Loucy (cell line): ENCODE measurements around the gene HLA-DOA.
A peak's percentile ranks its signal among the peaks of the same experiment; 100 is the strongest.

Source experiments
- H2AFZ ChIP-seq: fragments of 200-600 bp; sonication (generic); 2 replicates; pipeline ENCODE4 v1.6.0; 2016; ENCODE audit warnings: antibody characterized with exemption, mild to moderate bottlenecking, low read length, moderate library complexity
- H3F3A ChIP-seq: fragments of 200-600 bp; 2 replicates; pipeline ENCODE4 v1.6.0; 2016; ENCODE audit warnings: antibody characterized with exemption, low read depth, mild to moderate bottlenecking
- H3K27me3 ChIP-seq: fragments of 200-600 bp; sonication (generic); 2 replicates; pipeline ENCODE4 v1.6.1; 2014; ENCODE audit warnings: low read length, mild to moderate bottlenecking; ENCODE audit not compliant: insufficient read depth, poor library complexity, severe bottlenecking
- H3K36me3 ChIP-seq: fragments of 200-600 bp; sonication (generic); 2 replicates; pipeline ENCODE4 v1.6.1; 2016; ENCODE audit warnings: low read length; ENCODE audit not compliant: insufficient read depth
- H3K4me1 ChIP-seq: fragments of 200-600 bp; sonication (generic); 2 replicates; pipeline ENCODE4 v1.5.1; 2014; ENCODE audit warnings: low read length, mild to moderate bottlenecking; ENCODE audit not compliant: insufficient read depth, poor library complexity, severe bottlenecking
- H3K4me2 ChIP-seq: fragments of 200-600 bp; sonication (generic); 2 replicates; pipeline ENCODE4 v1.6.0; 2014; ENCODE audit warnings: antibody characterized with exemption, low read length, low read depth, mild to moderate bottlenecking; ENCODE audit not compliant: poor library complexity, severe bottlenecking
- H3K4me3 ChIP-seq: fragments of 200-600 bp; sonication (generic); 2 replicates; pipeline ENCODE4 v1.5.1; 2014; ENCODE audit warnings: low read length, mild to moderate bottlenecking, mixed read lengths; ENCODE audit not compliant: poor library complexity, severe bottlenecking
- H3K79me2 ChIP-seq: fragments of 200-600 bp; sonication (generic); 2 replicates; pipeline ENCODE4 v1.6.1; 2014; ENCODE audit warnings: low read length; ENCODE audit not compliant: insufficient read depth
- H3K9ac ChIP-seq: fragments of 200-600 bp; sonication (generic); 2 replicates; pipeline ENCODE4 v1.6.0; 2014; ENCODE audit warnings: mild to moderate bottlenecking, low read depth, low read length, moderate library complexity; ENCODE audit not compliant: poor library complexity, severe bottlenecking
- H3K9me2 ChIP-seq: fragments of 200-600 bp; sonication (generic); replicated peaks from 2 replicates; pipeline ENCODE4 v1.6.1; 2016; ENCODE audit warnings: low read depth, low read length, mixed read lengths
- H3K9me3 ChIP-seq: fragments of 200-600 bp; sonication (generic); 2 replicates; pipeline ENCODE4 v1.6.1; 2014; ENCODE audit warnings: mild to moderate bottlenecking, antibody characterized with exemption, low read length, low read depth; ENCODE audit not compliant: insufficient read depth
- H4K20me1 ChIP-seq: fragments of 200-600 bp; sonication (generic); 2 replicates; pipeline ENCODE4 v1.6.0; 2014; ENCODE audit warnings: antibody characterized with exemption, low read length, mild to moderate bottlenecking; ENCODE audit not compliant: insufficient read depth, poor library complexity, severe bottlenecking
- EZH2phosphoT487 ChIP-seq: fragments of 200-600 bp; IDR thresholded peaks from 2 replicates; pipeline ENCODE4 v1.6.1; 2018; ENCODE audit warnings: antibody characterized with exemption, mild to moderate bottlenecking, moderate library complexity, borderline replicate concordance
- TF ChIP-seq, protein P1 (sequence below): fragments of 200-600 bp; sonication (generic); conservative IDR thresholded peaks from 2 replicates; pipeline ENCODE4 v1.5.1; 2014; ENCODE audit warnings: mild to moderate bottlenecking, antibody characterized with exemption, low read length

HLA-DOA gene

GRCh38 chr6:33052627-33053026 lies 43.2 kb upstream of the HLA-DOA start:
- no peaks in the 10 kb centered on the region for H3K27me3 ChIP-seq
- H3K36me3 ChIP-seq, result no peaks in the 10 kb centered on the region
- H3K4me3 ChIP-seq, result no peak overlapping the region
- H3K9me2 ChIP-seq, result no peaks in the 10 kb centered on the region
- H3K4me2 ChIP-seq, result no peak overlapping the region
- no peaks in the 10 kb centered on the region for H3K4me1 ChIP-seq
- H3K79me2 ChIP-seq, result no peaks in the 10 kb centered on the region
- no peak overlapping the region for H3K9ac ChIP-seq
- no peaks in the 10 kb centered on the region for H4K20me1 ChIP-seq
- H2AFZ ChIP-seq, result no peak overlapping the region
- TF ChIP-seq, protein P1, sequence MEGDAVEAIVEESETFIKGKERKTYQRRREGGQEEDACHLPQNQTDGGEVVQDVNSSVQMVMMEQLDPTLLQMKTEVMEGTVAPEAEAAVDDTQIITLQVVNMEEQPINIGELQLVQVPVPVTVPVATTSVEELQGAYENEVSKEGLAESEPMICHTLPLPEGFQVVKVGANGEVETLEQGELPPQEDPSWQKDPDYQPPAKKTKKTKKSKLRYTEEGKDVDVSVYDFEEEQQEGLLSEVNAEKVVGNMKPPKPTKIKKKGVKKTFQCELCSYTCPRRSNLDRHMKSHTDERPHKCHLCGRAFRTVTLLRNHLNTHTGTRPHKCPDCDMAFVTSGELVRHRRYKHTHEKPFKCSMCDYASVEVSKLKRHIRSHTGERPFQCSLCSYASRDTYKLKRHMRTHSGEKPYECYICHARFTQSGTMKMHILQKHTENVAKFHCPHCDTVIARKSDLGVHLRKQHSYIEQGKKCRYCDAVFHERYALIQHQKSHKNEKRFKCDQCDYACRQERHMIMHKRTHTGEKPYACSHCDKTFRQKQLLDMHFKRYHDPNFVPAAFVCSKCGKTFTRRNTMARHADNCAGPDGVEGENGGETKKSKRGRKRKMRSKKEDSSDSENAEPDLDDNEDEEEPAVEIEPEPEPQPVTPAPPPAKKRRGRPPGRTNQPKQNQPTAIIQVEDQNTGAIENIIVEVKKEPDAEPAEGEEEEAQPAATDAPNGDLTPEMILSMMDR, result no peak
- no peak for TF ChIP-seq EZH2phosphoT487
- no peaks in the 10 kb centered on the region for H3F3A ChIP-seq
- H3K9me3 ChIP-seq, result no peaks in the 10 kb centered on the region

DNA sequence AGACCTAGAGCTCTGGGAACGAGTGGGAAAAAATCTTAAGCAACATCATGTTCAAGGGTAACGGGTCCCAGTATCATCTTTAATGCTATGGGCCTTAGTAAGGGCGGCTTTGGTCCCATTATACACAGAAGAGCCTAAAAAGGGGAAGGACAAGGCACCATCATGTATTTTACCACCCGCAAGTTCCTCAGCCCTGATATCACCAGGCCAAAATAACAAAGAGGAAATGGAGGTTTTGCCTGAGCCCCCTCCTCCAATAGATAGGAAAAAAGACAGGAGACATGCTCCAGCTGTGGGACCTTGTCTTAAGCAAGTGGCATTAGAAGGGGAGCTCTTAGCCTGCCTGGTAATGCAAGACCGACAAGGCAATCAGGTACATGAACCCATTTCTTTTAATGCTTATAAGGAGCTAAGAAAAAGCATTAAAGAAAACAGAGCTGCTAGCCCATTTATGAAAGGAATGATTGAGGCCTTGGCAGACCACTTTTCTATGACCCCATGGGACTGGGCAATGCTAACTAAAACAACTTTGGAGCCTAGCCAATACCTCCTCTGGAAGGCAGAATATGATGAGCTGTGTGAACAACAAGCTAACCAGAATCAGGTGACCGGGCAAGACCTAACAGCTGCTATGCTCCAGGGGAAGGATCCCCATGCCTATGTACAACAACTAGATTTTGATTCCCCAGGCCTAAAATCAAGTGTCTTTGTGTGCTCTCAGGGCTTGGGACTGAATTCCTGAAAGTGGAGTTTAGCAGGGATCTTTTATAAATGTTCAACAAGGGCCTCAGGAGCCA lies 40.8 kb upstream of the HLA-DOA start:
- TF ChIP-seq, protein P1, result no peak
- TF ChIP-seq EZH2phosphoT487, result no peak
- Histone ChIP-seq H3F3A (no peaks in the 10 kb centered on the region), H3K79me2 (no peaks in the 10 kb centered on the region), H2AFZ (no peak overlapping the region), H3K27me3 (no peaks in the 10 kb centered on the region), H3K4me2 (no peak overlapping the region), H3K9me3 (no peaks in the 10 kb centered on the region), H3K4me3 (no peak overlapping the region), H3K9me2 (no peaks in the 10 kb centered on the region), H3K9ac (no peak overlapping the region), H3K4me1 (no peaks in the 10 kb centered on the region), H4K20me1 (no peaks in the 10 kb centered on the region), H3K36me3 (no peaks in the 10 kb centered on the region)

GRCh38 chr6:33049323-33050013 lies 40.1 kb upstream of the HLA-DOA start:
- no peaks in the 10 kb centered on the region for H3K79me2 ChIP-seq
- no peak overlapping the region for H3K4me3 ChIP-seq
- H3K36me3 ChIP-seq, result no peaks in the 10 kb centered on the region
- no peak overlapping the region for H3K9ac ChIP-seq
- no peaks in the 10 kb centered on the region for H3K27me3 ChIP-seq
- no peaks in the 10 kb centered on the region for H3F3A ChIP-seq
- H3K4me1 ChIP-seq, result no peaks in the 10 kb centered on the region
- no peaks in the 10 kb centered on the region for H4K20me1 ChIP-seq
- TF ChIP-seq, protein P1, result peak; percentile 59
- no peak for TF ChIP-seq EZH2phosphoT487
- no peak overlapping the region for H2AFZ ChIP-seq
- no peaks in the 10 kb centered on the region for H3K9me3 ChIP-seq
- H3K9me2 ChIP-seq, result no peaks in the 10 kb centered on the region
- H3K4me2 ChIP-seq, result no peak overlapping the region
